Activated CD4-positive, alpha-beta T cell treated with anti-CD3 and anti-CD28 coated beads for 1 hour (primary cell): Measurements from ENCODE around the gene BCR.

Experiments
- DNase-seq: peaks from one replicate; pipeline ENCODE4 v3.0.0-alpha.2; 2020

Gene BCR

DNA sequence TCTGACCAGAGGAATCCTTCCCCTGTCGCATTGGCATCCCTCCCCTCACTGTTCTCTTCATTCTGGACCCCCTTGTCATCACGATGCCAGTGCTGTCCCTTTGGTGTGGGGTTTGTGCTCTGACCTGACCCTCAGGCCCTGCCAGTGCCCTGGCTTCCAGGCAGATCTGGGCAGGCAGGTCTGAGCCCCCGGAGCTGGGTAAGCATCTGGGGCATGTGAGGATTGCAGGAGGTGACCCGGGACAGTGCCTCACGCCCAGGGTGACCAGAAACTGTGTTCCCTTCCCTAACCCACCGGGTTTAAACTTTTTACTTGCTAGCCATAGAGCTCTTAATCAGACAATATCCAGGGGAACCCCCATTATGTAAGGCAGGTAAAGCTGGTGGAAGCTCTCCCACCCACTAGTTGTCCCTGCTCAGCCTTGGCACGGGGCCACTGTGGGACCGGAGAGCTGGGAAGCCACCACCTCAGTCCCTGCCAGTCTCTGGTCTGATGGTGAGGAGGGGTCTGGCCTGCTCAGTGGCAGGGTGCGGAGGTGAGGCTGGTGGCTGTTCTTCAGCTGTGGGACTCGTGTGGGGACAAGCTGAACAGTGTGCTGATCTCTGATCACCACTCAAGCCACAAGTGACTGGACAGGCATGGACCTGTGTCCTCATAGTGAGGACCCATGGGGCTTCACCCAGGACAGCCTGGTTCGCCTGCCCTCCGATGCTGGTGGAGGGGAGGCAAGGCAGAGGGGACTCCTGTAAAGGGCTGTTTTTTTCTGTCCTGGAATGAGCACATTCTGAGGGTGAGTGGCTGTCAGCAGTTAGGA is 38.0 kb downstream of the BCR start:
- no peak for DNase-seq

DNA sequence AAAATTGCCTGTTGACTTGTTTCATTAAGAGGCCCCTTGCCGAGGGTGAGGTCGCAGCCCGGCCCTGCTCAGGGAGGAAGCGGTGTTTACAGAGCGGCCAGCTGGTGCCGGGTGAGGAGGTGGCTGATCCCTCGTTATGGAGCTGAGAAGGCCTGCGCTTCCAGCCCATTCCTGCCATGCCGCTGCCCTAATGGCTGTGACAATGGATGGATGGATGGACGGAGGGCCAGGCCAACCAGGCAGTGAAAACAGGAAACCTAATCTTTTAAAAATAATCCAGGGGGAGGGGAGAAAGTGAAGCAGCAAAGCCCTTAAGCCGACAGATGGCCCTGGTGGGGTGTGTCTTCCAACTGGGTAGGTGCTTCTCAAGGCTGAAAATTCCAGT is 38.5 kb downstream of the BCR start:
- no peak for DNase-seq

GRCh38 chr22:23219317-23219716 is 39.0 kb downstream of the BCR start:
- DNase-seq = no peak

DNA sequence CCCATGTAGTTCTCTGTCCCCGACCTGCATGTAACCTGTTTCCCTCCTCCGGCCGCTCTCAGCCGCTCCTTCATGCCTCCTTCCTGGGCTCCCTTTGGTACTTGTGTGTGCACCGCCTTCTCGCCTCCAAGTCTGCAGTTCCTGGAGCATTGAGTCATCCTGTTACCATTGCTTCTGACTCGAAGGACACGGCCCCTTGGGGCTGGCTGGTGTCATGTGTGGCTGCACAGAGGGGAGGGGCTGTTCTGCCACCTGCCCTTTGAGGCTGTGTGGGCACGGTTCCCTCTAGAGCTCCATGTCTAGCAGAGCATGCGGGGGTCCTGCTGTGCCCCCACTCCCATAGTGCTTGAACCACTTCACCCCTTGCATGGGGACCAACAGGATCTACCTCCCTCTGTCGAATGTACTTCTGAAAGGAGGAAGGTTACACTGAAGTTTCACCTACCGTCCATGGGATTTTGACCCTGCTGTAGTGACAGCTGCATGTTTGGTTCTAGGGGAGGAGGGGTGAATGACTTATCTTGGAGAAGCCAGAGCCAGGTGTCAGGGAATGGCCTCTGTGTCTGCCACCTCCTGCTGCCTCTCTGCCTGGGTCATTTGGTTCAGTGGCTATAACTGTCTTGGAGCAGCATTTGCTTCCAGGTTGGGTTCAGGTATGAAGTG is 39.6 kb downstream of the BCR start:
- DNase-seq = peak; percentile 26

GRCh38 chr22:23220485-23221350 is 40.4 kb downstream of the BCR start:
- no peak for DNase-seq

DNA sequence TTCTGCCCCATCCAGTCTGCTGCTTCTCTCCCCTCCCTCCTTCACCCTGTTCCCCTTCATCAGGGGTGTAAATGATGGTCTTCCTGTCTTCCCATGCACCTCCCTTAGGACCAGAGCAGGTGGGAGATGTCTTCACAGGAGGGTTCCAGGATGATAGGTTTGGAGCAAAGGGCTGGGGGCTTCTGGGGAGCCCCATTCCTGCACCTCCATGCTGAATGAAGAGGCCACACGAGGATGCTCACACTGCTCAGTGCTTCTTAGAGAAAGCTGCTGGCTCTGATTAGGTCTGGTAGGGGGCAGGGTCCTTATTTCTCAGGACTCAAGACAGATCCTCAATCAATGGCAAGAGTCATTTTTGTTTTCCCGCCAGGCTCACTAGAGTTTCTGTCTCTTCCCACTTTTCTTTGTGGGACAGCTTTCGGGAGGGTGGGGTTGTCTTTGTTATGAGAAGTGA is 41.1 kb downstream of the BCR start:
- no peak for DNase-seq

GRCh38 chr22:23222033-23222792 is 41.9 kb downstream of the BCR start:
- no peak for DNase-seq

- DNase-seq = no peak
These were observed 42.7 kb downstream of the BCR start for GRCh38 chr22:23222793-23223568.

GRCh38 chr22:23223569-23224317 is 43.4 kb downstream of the BCR start:
- DNase-seq = no peak

DNA sequence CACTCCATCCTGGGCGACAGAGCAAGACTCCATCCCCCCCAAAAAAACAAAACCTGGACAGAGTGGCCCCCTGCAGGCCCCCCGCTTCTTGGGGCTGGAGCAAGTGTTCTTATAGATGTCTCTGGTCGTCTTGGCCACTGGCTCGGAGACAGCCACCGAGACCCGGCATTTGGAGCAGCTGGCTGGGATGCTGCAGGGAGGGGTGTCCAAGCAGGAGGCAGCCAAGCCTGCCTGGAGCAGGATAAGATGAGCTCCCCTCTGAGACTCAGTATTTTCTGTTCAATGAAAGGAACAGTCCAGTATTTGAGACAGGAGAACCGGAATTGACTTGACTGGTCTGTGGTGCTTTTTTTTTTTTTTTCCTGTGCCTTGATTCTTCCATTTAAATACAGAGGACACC is 44.5 kb downstream of the BCR start:
- no peak for DNase-seq

DNA sequence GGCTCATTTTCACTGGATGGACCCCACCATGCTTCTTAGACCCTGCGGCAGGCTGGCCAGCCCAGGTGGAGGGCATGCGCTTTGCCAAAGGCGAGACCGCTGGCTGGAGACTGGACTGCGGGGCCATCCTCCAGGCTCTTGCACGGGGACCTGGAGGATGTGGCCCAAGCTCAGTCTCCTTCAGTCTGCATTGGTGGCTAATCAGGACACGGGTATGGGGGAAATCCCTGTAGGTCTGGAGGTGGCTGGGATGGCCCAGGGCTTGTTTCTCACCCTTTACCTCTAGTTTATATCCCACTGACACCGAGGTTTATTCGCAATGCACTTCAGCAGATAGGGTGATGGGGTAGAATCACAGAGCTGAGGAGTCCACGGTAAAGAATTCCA is 45.0 kb downstream of the BCR start:
- DNase-seq = no peak

DNA sequence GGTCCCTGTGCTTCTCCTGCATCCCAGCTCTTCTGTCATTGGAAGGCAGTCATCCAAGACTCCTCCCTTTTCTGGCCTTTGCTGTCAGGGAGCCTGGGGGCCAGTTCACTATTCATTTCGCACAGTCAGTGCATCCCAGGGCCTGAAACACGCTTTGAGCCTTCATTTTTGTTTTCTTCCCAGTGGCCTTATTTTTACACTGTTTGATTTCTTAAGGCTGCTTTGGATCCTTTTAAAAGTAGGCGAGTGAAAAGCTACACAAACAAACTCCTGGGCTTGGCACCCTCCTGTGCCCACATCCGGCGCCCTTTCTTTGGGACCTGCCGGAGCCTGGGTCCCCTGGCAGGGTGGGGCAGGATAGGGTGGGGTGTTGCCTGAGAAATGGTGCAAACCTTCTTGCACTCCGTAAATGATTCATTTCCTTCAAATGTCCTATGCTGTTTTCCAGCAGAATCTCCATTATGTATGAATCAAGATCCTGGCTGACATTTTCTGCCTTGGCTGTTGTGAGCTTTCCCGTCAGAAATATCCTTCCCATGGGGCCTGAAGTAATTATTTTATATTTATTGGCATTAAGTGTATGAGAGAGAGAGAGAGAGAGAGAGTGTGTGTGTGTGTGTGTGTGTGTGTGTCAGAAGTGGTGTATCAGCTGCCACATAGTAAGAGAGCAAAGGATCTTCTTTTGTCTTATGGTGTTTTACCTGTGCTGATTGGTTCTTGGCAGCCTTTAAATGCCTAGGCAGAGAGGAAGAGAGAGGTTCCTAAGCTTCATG is 45.6 kb downstream of the BCR start:
- DNase-seq = no peak

DNA sequence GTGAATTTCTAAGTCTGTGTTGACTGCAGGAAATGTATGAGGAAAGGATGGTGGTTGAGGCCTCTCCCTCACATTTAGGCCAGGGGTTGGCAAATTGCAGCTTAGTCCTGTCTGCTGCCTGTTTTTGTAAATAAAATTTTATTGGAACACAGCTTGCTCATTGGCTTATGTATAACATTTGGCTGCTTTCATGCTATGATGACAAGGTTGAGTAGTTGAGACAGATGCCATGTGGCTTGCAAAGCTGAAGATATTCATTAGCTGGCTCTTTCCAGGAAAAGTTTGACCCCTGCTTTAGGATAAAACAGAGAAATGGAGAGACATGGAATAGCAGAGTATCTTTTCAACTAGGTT is 46.2 kb downstream of the BCR start:
- DNase-seq = no peak

- DNase-seq = no peak
These were observed 47.1 kb downstream of the BCR start for GRCh38 chr22:23227380-23227779.

DNA sequence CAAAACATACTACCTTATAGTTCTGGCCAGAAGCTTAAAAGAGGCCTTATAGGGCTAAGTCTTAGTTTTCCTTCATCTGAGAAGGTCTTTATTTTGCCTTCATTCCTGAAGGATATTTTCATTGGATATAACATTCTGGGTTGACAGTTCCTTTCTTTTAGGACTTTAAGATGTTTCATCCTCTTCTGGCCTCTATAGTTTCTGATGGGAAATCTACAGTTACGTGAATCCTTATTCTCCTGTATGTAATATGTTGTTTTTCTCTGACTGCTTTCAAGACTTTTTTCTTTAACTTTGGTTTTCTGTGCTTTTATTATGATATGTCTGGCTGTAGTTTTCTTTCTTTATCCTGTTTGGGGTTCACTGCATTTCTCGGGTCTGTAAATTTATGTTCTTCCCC is 48.2 kb downstream of the BCR start:
- no peak for DNase-seq

DNA sequence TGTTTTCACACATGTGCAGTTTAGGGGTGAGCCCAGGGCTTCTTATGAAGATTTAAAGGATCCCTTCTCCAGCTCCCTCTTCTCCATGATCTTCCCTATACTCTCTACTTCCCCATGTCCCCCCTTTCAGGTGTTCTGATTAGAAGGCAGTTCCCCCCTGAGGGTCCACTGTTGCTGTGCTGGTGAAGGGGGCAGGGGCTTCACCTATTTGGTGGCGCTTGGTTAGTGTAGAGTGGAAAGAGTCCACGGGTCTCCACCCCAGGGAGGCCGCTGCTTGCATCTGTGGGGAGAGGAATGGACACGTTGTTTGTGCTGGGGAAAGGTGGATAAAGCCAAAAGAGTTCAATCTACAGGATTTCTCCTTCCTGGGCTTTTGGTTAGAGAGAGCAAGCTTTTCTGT is 49.3 kb downstream of the BCR start:
- no peak for DNase-seq

DNA sequence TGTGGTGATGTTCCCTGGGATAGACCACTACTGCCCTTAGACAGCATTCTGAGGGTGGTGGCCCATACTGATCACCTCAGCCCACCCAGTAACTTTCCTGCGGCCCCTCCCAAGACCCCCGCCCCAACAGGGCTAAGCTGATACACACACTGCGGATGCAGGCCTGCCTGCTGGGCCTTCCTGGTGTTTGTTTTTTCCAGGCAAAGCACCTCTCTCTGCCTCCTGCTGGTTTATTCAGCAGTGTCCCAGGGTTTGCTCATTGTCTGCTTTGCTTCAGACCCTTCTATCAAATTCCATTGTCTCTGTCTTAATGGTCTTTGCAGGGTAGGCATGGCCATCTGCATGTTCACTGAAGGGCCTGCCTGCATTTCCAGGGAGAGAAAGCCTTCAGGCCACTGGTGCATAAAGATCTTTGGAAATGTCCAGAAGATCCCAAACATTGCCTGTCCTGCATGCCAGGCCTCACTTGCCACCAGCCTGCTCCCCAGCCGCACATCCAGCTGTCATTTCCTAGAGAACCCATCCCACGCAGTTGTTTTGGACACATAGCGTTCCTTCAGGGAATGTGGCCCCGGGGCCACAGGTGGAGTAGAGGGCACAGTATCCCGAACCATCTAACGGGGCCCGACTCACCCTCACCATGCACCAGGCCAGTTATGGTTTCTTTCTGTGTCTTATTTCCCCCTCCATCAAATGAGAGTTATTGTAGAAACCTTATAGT is 50.2 kb downstream of the BCR start:
- no peak for DNase-seq

DNA sequence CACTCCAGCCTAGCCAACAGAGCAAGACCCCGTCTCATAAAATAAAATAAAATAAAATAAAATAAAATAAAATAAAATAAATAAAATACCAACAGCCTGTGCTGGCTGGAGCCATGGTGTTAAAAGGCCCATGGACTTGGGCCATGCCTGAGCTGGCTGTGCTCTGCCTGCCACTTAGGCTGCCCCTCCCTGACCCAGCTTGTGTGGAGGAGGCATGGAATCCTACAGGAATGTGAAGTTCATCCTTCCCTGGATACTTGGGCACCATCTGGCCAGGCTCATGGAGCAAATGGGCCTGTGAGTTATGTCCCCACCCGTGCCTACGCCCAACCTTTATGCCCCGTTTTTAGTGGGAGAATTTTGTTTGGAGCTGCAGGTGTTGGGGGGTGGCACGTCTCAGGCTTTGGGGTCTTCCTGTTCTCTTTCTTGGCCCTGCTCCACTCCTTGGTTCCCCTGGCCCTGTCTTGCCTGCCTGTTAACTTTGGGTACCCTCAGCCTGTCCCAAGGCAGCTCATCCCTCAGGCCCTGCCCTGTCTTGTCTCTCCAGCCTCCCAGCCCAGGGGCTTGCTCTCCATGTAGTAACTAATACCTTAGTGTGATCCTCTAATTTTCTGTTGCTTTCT is 51.3 kb downstream of the BCR start:
- no peak for DNase-seq
